GM21723 (cell line): ENCODE data around the gene OTOP1.
"Not testable (repeated sequence)": the region's sequence is repeated elsewhere in the genome, so short reads cannot be mapped to it uniquely, and the experiment has no call there.

Experiments used
- ATAC-seq: cut with Tn5 transposase; IDR thresholded peaks from one replicate; pipeline ENCODE4 v1.9.1; 2021; ENCODE audit warnings: mild to moderate bottlenecking, moderate library complexity; ENCODE audit not compliant: unreplicated experiment

OTOP1 gene

GRCh38 chr4:4239551-4239950, 12.8 kb upstream of the OTOP1 start:
- ATAC-seq = not testable (repeated sequence)

- ATAC-seq = no peak
These were observed 6.9 kb upstream of the OTOP1 start for GRCh38 chr4:4233610-4234009.

GRCh38 chr4:4228356-4228668, 1.6 kb upstream of the OTOP1 start:
- ATAC-seq = no peak

- ATAC-seq = no peak
These were observed 1.0 kb upstream of the OTOP1 start for GRCh38 chr4:4227510-4228355.

GRCh38 chr4:4225915-4226605, 669 bp downstream of the OTOP1 start:
- no peak for ATAC-seq

- no peak for ATAC-seq
These were observed 9.6 kb downstream of the OTOP1 start for GRCh38 chr4:4217113-4217512.

- no peak for ATAC-seq
These were observed 10.1 kb downstream of the OTOP1 start for GRCh38 chr4:4216648-4217047.

- not testable (repeated sequence) for ATAC-seq
These were observed 13.1 kb downstream of the OTOP1 start for GRCh38 chr4:4213674-4214073.

- no peak for ATAC-seq
These were observed 20.5 kb downstream of the OTOP1 start for GRCh38 chr4:4206204-4206603.

- no peak for ATAC-seq
These were observed 22.4 kb downstream of the OTOP1 start for GRCh38 chr4:4204401-4204745.

- no peak for ATAC-seq
These were observed 22.9 kb downstream of the OTOP1 start for GRCh38 chr4:4203688-4204400.

- ATAC-seq = no peak
These were observed 24.2 kb downstream of the OTOP1 start for GRCh38 chr4:4202510-4202909.

GRCh38 chr4:4200624-4201023, 26.1 kb downstream of the OTOP1 start:
- ATAC-seq = no peak

- ATAC-seq = no peak
These were observed 31.4 kb downstream of the OTOP1 start for GRCh38 chr4:4195354-4195753.

- ATAC-seq = not testable (repeated sequence)
These were observed 38.2 kb downstream of the OTOP1 start for GRCh38 chr4:4188557-4188956.

GRCh38 chr4:4185528-4185927, 41.2 kb downstream of the OTOP1 start:
- no peak for ATAC-seq

- no peak for ATAC-seq
These were observed 43.7 kb downstream of the OTOP1 start for GRCh38 chr4:4182835-4183568.

GRCh38 chr4:4170596-4171150, 56.1 kb downstream of the OTOP1 start:
- ATAC-seq = no peak

- ATAC-seq = not testable (repeated sequence)
These were observed 58.5 kb downstream of the OTOP1 start for GRCh38 chr4:4167981-4168780.

GRCh38 chr4:4166986-4167385, 59.7 kb downstream of the OTOP1 start:
- not testable (repeated sequence) for ATAC-seq
